Uterus (tissue), 2 donors: ENCODE measurements around the gene C11orf91.
"Not testable (repeated sequence)": the region's sequence is repeated elsewhere in the genome, so short reads cannot be mapped to it uniquely, and the experiment has no call there.

Source experiments
- POLR2A ChIP-seq, 2 donors: fragments of 450-650 bp; IDR thresholded peaks; one replicate each; pipeline ENCODE4 v1.6.1; 2016; ENCODE audit warnings: antibody characterized with exemption in 2 of 2, mild to moderate bottlenecking in 1 of 2, moderate library complexity in 1 of 2
- TF ChIP-seq, protein P1 (sequence below), 4 experiments: fragments of 200-600 bp in 2 of 4; fragments of 450-650 bp in 2 of 4; sonication (generic) in 2 of 4; IDR thresholded peaks; one replicate each; pipeline ENCODE4 v1.5.1; 2016 to 2019; ENCODE audit warnings: antibody characterized with exemption in 4 of 4, mild to moderate bottlenecking in 2 of 4, moderate library complexity in 1 of 4

DNA sequence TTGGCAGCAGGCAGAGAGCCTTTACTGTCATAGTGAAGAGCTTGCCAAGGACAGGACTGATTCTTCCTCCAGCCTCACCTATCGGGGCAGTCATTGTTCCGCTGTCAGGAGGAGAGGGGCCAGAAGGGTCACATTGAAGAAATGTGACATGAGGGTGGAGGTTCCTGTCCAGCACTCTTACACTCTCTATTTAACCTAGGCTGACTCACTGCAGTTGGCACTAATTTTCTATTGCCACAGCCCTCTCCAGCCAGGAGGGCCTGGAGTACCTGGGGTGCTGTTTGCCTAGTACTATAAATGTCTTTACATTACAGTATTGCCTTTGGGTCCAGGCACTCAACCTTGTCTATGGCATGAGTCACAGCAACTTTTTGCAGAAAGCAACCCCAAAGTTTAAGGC, 7.2 kb upstream of the C11orf91 start:
- TF ChIP-seq, protein P1, sequence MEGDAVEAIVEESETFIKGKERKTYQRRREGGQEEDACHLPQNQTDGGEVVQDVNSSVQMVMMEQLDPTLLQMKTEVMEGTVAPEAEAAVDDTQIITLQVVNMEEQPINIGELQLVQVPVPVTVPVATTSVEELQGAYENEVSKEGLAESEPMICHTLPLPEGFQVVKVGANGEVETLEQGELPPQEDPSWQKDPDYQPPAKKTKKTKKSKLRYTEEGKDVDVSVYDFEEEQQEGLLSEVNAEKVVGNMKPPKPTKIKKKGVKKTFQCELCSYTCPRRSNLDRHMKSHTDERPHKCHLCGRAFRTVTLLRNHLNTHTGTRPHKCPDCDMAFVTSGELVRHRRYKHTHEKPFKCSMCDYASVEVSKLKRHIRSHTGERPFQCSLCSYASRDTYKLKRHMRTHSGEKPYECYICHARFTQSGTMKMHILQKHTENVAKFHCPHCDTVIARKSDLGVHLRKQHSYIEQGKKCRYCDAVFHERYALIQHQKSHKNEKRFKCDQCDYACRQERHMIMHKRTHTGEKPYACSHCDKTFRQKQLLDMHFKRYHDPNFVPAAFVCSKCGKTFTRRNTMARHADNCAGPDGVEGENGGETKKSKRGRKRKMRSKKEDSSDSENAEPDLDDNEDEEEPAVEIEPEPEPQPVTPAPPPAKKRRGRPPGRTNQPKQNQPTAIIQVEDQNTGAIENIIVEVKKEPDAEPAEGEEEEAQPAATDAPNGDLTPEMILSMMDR (IDR thresholded peaks at IDR 0.05): not testable (repeated sequence)
- not testable (repeated sequence) for TF ChIP-seq POLR2A (IDR thresholded peaks at IDR 0.05)
